Measurements from ENCODE around the gene PTPN3. TPM values are rescaled to one million over a fixed set of nuclear protein-coding genes. Genes with fewer than 3 reads are reported as not detected.

PTPN3 gene
- total and polyA plus RNA-seq, 2 experiments from 2014 or later: 1.4 to 2.6 TPM

GRCh38 chr9:109477258-109478050, 20.7 kb downstream of the PTPN3 start:
- H3K4me2 ChIP-seq: no peak overlapping the region

More at GRCh38 chr9:109477258-109478050, 20.7 kb downstream of the PTPN3 start:
- Mint-ChIP-seq H3K4me1 (peaks cover 9% of the 10 kb centered on the region; the same call in 2 of the 3 replicates), H3K27me3 (ENCODE audit: insufficient read depth, low read depth, poor library complexity) (peaks cover 4% of the 10 kb centered on the region), H3K4me3 (no peak overlapping the region), H3K9me3 (no peaks in the 10 kb centered on the region), H3K36me3 (ENCODE audit: low read depth) (no peaks in the 10 kb centered on the region), H3K27ac (no peak overlapping the region)
- H3K4me3 ChIP-seq: no peak overlapping the region
- H3K36me3 ChIP-seq (ENCODE audit: insufficient read depth): no peaks in the 10 kb centered on the region
- no peaks in the 10 kb centered on the region for H3K79me2 ChIP-seq (replicated peaks; ENCODE audit: insufficient read depth)
- DNase-seq (ENCODE audit: low spot score) (no peak), ATAC-seq (no peak)
- no peaks in the 10 kb centered on the region for H4K20me1 ChIP-seq (replicated peaks; ENCODE audit: insufficient read depth)
- TF ChIP-seq ZNF114 (CRISPR knock-in tag; IDR thresholded peaks at IDR 0.05) (no peak), EZH2 (IDR thresholded peaks at IDR 0.05; ENCODE audit: low read depth, unreplicated experiment) (no peak), CREB1 (CRISPR knock-in tag; IDR thresholded peaks at IDR 0.05; ENCODE audit: low read depth) (no peak), ZNF462 (CRISPR knock-in tag; IDR thresholded peaks at IDR 0.05) (no peak), CTCF (conservative IDR thresholded peaks at IDR 0.05; ENCODE audit: low read depth in 2 of 2) (no peak), STAT1 (IDR thresholded peaks at IDR 0.05; ENCODE audit: unreplicated experiment) (no peak), ETS1 (IDR thresholded peaks at IDR 0.05) (no peak), NANOG (IDR thresholded peaks at IDR 0.05; ENCODE audit: borderline replicate concordance) (no peak), EZH2phosphoT487 (IDR thresholded peaks at IDR 0.05; ENCODE audit: unreplicated experiment) (no peak), JUNB (IDR thresholded peaks at IDR 0.05; ENCODE audit: unreplicated experiment) (no peak), ZNF331 (CRISPR knock-in tag; IDR thresholded peaks at IDR 0.05; ENCODE audit: low read depth) (no peak), REST (IDR thresholded peaks at IDR 0.05; ENCODE audit: unreplicated experiment) (no peak), POLR2AphosphoS5 (IDR thresholded peaks at IDR 0.05; ENCODE audit: low read depth) (no peak)
- no peaks in the 10 kb centered on the region for H3K4me1 ChIP-seq (ENCODE audit: insufficient read depth)
- no peak overlapping the region for H2AFZ ChIP-seq
- no peaks in the 10 kb centered on the region for H3K27me3 ChIP-seq (ENCODE audit: insufficient read depth)
- H3K9me2 ChIP-seq (ENCODE audit: insufficient read depth): no peaks in the 10 kb centered on the region
- H3K27ac ChIP-seq (ENCODE audit: low read depth): no peak overlapping the region
- no peaks in the 10 kb centered on the region for H3F3A ChIP-seq (replicated peaks; ENCODE audit: low read depth)
